Measurements from ENCODE around the gene CKAP2L. TPM values are rescaled to one million over a fixed set of nuclear protein-coding genes. Genes with fewer than 3 reads are reported as not detected.
A peak's percentile ranks its signal among the peaks of the same experiment; 100 is the strongest.

The CKAP2L gene
- total RNA-seq, 2 donors from 2014 or later: 6.4 to 13.5 TPM

DNA sequence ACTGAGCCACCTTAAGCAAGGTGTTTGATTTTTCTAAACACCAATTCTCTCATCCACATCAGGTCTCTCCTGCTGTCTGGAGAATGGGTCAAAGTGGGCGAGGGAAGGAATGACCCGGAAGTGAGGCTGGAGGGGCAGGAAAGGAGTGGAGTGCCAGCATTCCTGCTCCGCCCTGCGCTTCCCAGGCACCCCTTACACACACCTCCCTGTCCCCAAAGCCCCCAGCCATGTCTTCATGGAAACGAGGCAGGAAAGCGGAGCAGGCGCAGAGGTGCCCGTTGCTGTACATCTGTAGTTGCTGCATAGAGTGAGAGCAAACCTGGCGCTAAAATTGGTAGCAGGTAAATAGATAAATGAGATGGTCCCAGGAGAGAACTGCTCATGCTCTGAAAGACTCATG is 70.8 kb downstream of the CKAP2L start:
- Histone ChIP-seq H3K9ac (ENCODE audit: low read depth in 2 of 2, low read length in 2 of 2) (no peak overlapping the region), H3K4me3 (no peak overlapping the region), H3K36me3 (no peaks in the 10 kb centered on the region), H3K27ac (no peak overlapping the region), H3K9me3 (no peaks in the 10 kb centered on the region), H3K4me1 (peaks cover 5% of the 10 kb centered on the region), H3K27me3 (no peaks in the 10 kb centered on the region)
- TF ChIP-seq, protein P1, sequence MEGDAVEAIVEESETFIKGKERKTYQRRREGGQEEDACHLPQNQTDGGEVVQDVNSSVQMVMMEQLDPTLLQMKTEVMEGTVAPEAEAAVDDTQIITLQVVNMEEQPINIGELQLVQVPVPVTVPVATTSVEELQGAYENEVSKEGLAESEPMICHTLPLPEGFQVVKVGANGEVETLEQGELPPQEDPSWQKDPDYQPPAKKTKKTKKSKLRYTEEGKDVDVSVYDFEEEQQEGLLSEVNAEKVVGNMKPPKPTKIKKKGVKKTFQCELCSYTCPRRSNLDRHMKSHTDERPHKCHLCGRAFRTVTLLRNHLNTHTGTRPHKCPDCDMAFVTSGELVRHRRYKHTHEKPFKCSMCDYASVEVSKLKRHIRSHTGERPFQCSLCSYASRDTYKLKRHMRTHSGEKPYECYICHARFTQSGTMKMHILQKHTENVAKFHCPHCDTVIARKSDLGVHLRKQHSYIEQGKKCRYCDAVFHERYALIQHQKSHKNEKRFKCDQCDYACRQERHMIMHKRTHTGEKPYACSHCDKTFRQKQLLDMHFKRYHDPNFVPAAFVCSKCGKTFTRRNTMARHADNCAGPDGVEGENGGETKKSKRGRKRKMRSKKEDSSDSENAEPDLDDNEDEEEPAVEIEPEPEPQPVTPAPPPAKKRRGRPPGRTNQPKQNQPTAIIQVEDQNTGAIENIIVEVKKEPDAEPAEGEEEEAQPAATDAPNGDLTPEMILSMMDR (IDR thresholded peaks at IDR 0.05): no peak
- no peak for DNase-seq
- intact Hi-C loops (cut with DNase I): no loop called here

GRCh38 chr2:112692918-112693317 is 71.5 kb downstream of the CKAP2L start:
- DNase-seq: no peak
- Histone ChIP-seq H3K36me3 (no peaks in the 10 kb centered on the region), H3K9me3 (no peaks in the 10 kb centered on the region), H3K9ac (ENCODE audit: low read depth in 2 of 2, low read length in 2 of 2) (no peak overlapping the region), H3K4me1 (peaks cover 5% of the 10 kb centered on the region), H3K4me3 (no peak overlapping the region), H3K27me3 (no peaks in the 10 kb centered on the region), H3K27ac (no peak overlapping the region)
- intact Hi-C loops (cut with DNase I): no loop called here
- TF ChIP-seq, protein P1 (IDR thresholded peaks at IDR 0.05): no peak

GRCh38 chr2:112692495-112692911 is 71.9 kb downstream of the CKAP2L start:
- no peak overlapping the region for H3K4me3 ChIP-seq
- no peak overlapping the region for H3K27ac ChIP-seq
- intact Hi-C loops (cut with DNase I): no loop called here

GRCh38 chr2:112691881-112692281 is 72.5 kb downstream of the CKAP2L start:
- peaks cover 5% of the 10 kb centered on the region for H3K4me1 ChIP-seq
- DNase-seq: no peak
- intact Hi-C loops (cut with DNase I): no loop called here
- TF ChIP-seq, protein P1 (IDR thresholded peaks at IDR 0.05): no peak
- H3K27ac ChIP-seq: no peak overlapping the region
- no peaks in the 10 kb centered on the region for H3K9me3 ChIP-seq
- H3K9ac ChIP-seq (ENCODE audit: low read depth in 2 of 2, low read length in 2 of 2): peak overlapping the region; percentile 23 to 24
- no peak overlapping the region for H3K4me3 ChIP-seq
- no peaks in the 10 kb centered on the region for H3K36me3 ChIP-seq
- no peaks in the 10 kb centered on the region for H3K27me3 ChIP-seq

More at GRCh38 chr2:112692495-112692911, 71.9 kb downstream of the CKAP2L start:
- Histone ChIP-seq H3K9ac (ENCODE audit: low read depth in 2 of 2, low read length in 2 of 2) (peak overlapping the region in 1 of 2 donors; percentile 23), H3K36me3 (no peaks in the 10 kb centered on the region), H3K27me3 (no peaks in the 10 kb centered on the region), H3K4me1 (peaks cover 5% of the 10 kb centered on the region), H3K9me3 (no peaks in the 10 kb centered on the region)
- peak; percentile 75 for DNase-seq
- TF ChIP-seq, protein P1 (IDR thresholded peaks at IDR 0.05): no peak

DNA sequence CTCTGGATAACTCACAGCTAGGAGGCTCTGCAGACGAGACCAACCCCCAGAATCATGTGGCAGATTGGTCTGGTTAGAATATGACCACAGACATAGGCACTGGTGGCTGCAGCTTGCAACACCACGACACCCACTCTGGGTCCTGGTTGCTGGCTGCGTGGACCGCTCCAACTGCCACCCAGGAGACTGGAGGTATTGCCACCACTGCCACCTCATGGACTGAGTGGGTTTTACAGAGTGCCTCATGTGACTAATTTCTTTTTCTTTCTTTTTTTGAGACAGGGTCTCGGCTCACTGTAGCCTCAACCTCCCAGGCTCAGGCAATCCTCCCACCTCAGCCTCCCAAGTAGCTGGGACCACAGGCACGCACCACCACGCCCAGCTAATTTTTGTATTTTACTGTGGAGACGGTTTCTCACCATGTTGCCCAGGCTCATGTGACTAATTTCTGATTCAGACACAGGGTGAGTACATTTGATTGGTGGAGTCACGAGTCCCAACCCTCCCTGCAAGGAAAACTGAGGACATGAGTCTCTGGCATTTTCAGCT is 73.5 kb downstream of the CKAP2L start:
- Histone ChIP-seq H3K27ac (no peak overlapping the region), H3K9ac (ENCODE audit: low read depth in 2 of 2, low read length in 2 of 2) (no peak overlapping the region)
- peak; percentile 64 for DNase-seq

More for the DNA sequence above, 73.5 kb downstream of the CKAP2L start:
- intact Hi-C loops (cut with DNase I): no loop called here
- Histone ChIP-seq H3K36me3 (no peaks in the 10 kb centered on the region), H3K4me3 (no peak overlapping the region), H3K9me3 (no peaks in the 10 kb centered on the region), H3K27me3 (no peaks in the 10 kb centered on the region), H3K4me1 (peaks cover 5% of the 10 kb centered on the region)
- TF ChIP-seq, protein P1 (IDR thresholded peaks at IDR 0.05): peak; percentile 66
